Osteoblast (primary cell): ENCODE results near the gene ATG7. TPM values are rescaled to one million over a fixed set of nuclear protein-coding genes. Genes with fewer than 3 reads are reported as not detected.

ENCODE experiments used
- DNase-seq: peaks from one replicate; pipeline ENCODE4 v3.0.0; 2011; ENCODE audit warnings: low spot score, mixed read lengths; ENCODE audit not compliant: insufficient read length; ENCODE audit errors: missing footprints
- H2AFZ ChIP-seq: 2 replicates; pipeline ENCODE4 v1.6.0; 2011; ENCODE audit warnings: mild to moderate bottlenecking, low read length
- H3K27ac ChIP-seq: 2 replicates; pipeline ENCODE4 v1.5.1; 2011; ENCODE audit warnings: mild to moderate bottlenecking, low read depth, low read length, moderate library complexity
- H3K27me3 ChIP-seq: 2 replicates; pipeline ENCODE4 v1.6.0; 2012; ENCODE audit warnings: mild to moderate bottlenecking, control low read depth, inconsistent platforms, low read length, moderate library complexity; ENCODE audit not compliant: insufficient read depth
- H3K36me3 ChIP-seq: 2 replicates; pipeline ENCODE4 v1.5.1; 2011; ENCODE audit warnings: mild to moderate bottlenecking, low read length, control low read depth, moderate library complexity; ENCODE audit not compliant: insufficient read depth
- H3K4me1 ChIP-seq: 2 replicates; pipeline ENCODE4 v1.5.1; 2011; ENCODE audit warnings: mild to moderate bottlenecking, low read length, control low read depth, moderate library complexity; ENCODE audit not compliant: insufficient read depth
- H3K4me2 ChIP-seq: 2 replicates; pipeline ENCODE4 v1.6.0; 2011; ENCODE audit warnings: mild to moderate bottlenecking, low read length; ENCODE audit not compliant: insufficient read depth
- H3K4me3 ChIP-seq: fragments of 200-600 bp; sonication (generic); 3 replicates; pipeline ENCODE4 v1.5.1; 2012; ENCODE audit warnings: mild to moderate bottlenecking, low read length, inconsistent platforms; ENCODE audit not compliant: insufficient read depth
- H3K79me2 ChIP-seq: 2 replicates; pipeline ENCODE4 v1.6.0; 2012; ENCODE audit warnings: mild to moderate bottlenecking, low read length, control low read depth, inconsistent platforms; ENCODE audit not compliant: insufficient read depth
- H3K9me3 ChIP-seq: 2 replicates; pipeline ENCODE4 v1.5.1; 2011; ENCODE audit warnings: low read depth, low read length, control low read depth
- H4K20me1 ChIP-seq: 2 replicates; pipeline ENCODE4 v1.6.0; 2012; ENCODE audit warnings: mild to moderate bottlenecking, low read length, control low read depth; ENCODE audit not compliant: insufficient read depth
- total RNA-seq: library from RNA; depleted of rRNA; stranded (reverse); fragments of >200 nt; gene quantifications from 2 replicates; pipeline ENCODE4 v1.2.3, GENCODE V29; 2012
- TF ChIP-seq, protein P1 (sequence below): IDR thresholded peaks from 2 replicates; pipeline ENCODE4 v1.5.1; 2011; ENCODE audit warnings: mild to moderate bottlenecking, low read depth, low read length, moderate library complexity; ENCODE audit errors: extremely low read depth

Gene ATG7
- total RNA-seq, 1 donor = 93.4 TPM

DNA sequence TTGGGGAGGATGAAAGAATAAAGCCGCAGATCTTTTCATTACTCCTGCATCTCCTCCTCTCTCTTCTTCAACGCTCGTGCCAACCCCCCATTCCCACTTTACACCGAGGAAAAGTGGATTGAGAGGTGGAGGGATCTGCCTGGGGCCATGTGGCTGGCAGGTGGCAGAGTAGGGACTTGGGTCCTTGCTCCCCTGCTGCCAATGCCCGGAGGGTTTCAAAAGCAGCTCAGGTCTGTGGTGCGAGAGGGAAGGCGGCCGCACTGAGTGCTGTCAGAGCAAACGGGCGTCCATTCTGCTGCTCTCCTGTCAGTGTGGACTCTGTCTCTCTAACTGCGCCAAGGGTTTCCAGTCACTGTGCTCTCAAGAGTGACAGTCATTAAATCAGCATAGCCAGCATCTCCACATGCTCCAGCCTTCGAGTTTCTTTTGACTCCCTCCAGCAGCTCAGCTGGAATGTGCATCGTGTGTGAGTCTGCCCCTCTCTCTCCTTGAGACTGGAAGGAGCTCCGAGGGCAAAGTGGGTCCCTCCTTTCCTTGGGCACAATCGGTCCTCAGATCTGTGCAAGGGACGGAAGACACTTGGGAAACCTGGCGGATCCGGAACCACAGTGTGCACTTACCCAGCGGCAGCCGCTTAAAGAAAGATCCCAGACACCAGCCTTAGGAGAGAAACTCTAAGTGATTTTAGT is 302.9 kb downstream of the ATG7 start:
- DNase-seq = no peak
- Histone ChIP-seq H3K27me3 (no peaks in the 10 kb centered on the region), H3K4me2 (no peak overlapping the region), H2AFZ (no peak overlapping the region), H3K36me3 (peaks cover 32% of the 10 kb centered on the region), H3K4me1 (peaks cover 29% of the 10 kb centered on the region), H3K4me3 (no peak overlapping the region), H4K20me1 (peaks cover 18% of the 10 kb centered on the region), H3K9me3 (no peaks in the 10 kb centered on the region), H3K79me2 (peaks cover 96% of the 10 kb centered on the region), H3K27ac (no peak overlapping the region)
- TF ChIP-seq, protein P1, sequence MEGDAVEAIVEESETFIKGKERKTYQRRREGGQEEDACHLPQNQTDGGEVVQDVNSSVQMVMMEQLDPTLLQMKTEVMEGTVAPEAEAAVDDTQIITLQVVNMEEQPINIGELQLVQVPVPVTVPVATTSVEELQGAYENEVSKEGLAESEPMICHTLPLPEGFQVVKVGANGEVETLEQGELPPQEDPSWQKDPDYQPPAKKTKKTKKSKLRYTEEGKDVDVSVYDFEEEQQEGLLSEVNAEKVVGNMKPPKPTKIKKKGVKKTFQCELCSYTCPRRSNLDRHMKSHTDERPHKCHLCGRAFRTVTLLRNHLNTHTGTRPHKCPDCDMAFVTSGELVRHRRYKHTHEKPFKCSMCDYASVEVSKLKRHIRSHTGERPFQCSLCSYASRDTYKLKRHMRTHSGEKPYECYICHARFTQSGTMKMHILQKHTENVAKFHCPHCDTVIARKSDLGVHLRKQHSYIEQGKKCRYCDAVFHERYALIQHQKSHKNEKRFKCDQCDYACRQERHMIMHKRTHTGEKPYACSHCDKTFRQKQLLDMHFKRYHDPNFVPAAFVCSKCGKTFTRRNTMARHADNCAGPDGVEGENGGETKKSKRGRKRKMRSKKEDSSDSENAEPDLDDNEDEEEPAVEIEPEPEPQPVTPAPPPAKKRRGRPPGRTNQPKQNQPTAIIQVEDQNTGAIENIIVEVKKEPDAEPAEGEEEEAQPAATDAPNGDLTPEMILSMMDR = no peak

DNA sequence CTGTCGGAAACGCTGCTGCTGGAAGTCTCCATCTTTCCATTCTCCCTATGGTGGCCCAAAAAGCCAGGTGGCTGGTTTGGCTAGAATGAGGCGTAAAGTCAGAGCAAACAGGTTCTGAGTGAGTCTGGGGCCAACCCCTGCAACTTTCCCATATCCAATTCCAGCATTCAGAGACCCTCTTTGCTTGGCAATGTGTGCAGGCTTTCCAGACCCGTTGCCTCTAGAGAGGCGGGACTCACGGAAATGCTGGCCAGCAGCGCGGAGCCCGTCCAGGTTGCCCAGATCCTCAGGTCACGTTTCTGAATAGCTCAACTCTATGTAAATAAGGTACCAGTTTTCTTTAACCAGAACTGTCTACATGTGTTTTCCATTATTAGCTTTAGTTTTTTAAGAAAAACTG is 303.5 kb downstream of the ATG7 start:
- Histone ChIP-seq H4K20me1 (peaks cover 18% of the 10 kb centered on the region), H3K79me2 (peaks cover 96% of the 10 kb centered on the region), H3K27ac (peak overlapping the region; percentile 63), H2AFZ (no peak overlapping the region), H3K27me3 (no peaks in the 10 kb centered on the region), H3K9me3 (no peaks in the 10 kb centered on the region), H3K4me3 (no peak overlapping the region), H3K36me3 (peaks cover 34% of the 10 kb centered on the region), H3K4me1 (peaks cover 26% of the 10 kb centered on the region), H3K4me2 (no peak overlapping the region)
- TF ChIP-seq, protein P1 = no peak
- DNase-seq = no peak

DNA sequence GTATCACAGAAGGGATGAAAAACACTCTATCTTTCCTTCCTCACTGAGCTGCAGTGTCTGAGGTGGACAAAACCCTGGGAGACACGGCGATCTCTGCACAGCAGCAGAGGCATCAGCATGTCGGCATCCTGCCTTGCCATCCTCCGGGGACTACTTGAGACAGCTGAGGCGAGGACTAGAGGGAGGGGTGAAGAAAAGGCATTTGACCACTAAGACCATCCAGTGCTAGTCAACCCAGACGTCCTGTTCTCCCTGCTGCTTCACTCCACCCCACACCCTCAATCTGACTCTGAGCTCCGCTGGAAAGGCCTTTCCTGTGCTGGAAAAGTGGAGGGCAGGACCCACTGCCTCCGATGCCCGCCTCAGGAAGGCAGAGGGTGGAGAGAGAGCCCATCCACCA is 304.3 kb downstream of the ATG7 start:
- peaks cover 96% of the 10 kb centered on the region for H3K79me2 ChIP-seq
- H2AFZ ChIP-seq = no peak overlapping the region
- H3K4me3 ChIP-seq = no peak overlapping the region
- peak overlapping the region; percentile 63 for H3K27ac ChIP-seq
- no peaks in the 10 kb centered on the region for H3K9me3 ChIP-seq
- peaks cover 34% of the 10 kb centered on the region for H3K36me3 ChIP-seq
- peaks cover 26% of the 10 kb centered on the region for H3K4me1 ChIP-seq
- TF ChIP-seq, protein P1 = no peak
- H4K20me1 ChIP-seq = peaks cover 20% of the 10 kb centered on the region
- peak overlapping the region; percentile 5 for H3K4me2 ChIP-seq
- H3K27me3 ChIP-seq = no peaks in the 10 kb centered on the region
- DNase-seq = no peak

DNA sequence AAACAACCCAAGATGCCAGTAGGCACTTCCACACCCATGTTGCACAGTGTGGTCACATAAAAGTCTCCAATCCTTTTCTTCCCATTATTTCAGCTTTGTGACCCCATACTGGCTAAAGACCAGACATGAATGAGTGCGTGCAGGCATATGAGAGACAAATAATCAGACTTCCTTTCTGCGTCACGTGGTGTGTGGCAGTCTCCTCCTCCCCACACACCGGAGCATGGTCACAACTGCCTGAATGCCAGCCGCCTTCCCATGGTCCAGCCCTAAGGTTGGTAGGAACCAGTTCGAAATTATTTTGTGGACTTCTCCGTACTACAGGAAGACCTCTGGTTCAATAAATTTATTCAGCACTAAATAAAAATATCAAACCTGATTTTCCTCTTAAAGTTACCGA is 306.0 kb downstream of the ATG7 start:
- H3K4me2 ChIP-seq = no peak overlapping the region

More for the DNA sequence above, 306.0 kb downstream of the ATG7 start:
- H3K27ac ChIP-seq = no peak overlapping the region
- no peak for DNase-seq
- H2AFZ ChIP-seq = no peak overlapping the region
- H3K9me3 ChIP-seq = no peaks in the 10 kb centered on the region
- H3K4me3 ChIP-seq = no peak overlapping the region
- H4K20me1 ChIP-seq = peaks cover 31% of the 10 kb centered on the region
- peaks cover 96% of the 10 kb centered on the region for H3K79me2 ChIP-seq
- no peaks in the 10 kb centered on the region for H3K27me3 ChIP-seq
- H3K36me3 ChIP-seq = peaks cover 34% of the 10 kb centered on the region
- TF ChIP-seq, protein P1 = no peak
- H3K4me1 ChIP-seq = peaks cover 40% of the 10 kb centered on the region
